Upper lobe of right lung (tissue), 1 donor: ENCODE data around the gene PADI6. TPM values are rescaled to one million over a fixed set of nuclear protein-coding genes. Genes with fewer than 3 reads are reported as not detected.
A peak's percentile ranks its signal among the peaks of the same experiment; 100 is the strongest.

Source experiments
- ATAC-seq: fragments of 200-7000 bp; cut with Tn5 transposase; one replicate; pipeline ENCODE4 v1.9.1; 2020; ENCODE audit warnings: mild to moderate bottlenecking, moderate library complexity
- DNase-seq: peaks from one replicate; pipeline ENCODE4 v3.0.0-alpha.2; 2020
- H3K27ac ChIP-seq: fragments of 200-600 bp; one replicate; pipeline ENCODE4 v1.8.0; 2022
- H3K27me3 ChIP-seq: fragments of 200-600 bp; one replicate; pipeline ENCODE4 v1.8.0; 2022; ENCODE audit warnings: mild to moderate bottlenecking
- H3K36me3 ChIP-seq: fragments of 200-600 bp; one replicate; pipeline ENCODE4 v1.8.0; 2022
- H3K4me1 ChIP-seq: fragments of 200-600 bp; one replicate; pipeline ENCODE4 v1.8.0; 2022
- H3K4me3 ChIP-seq: fragments of 200-600 bp; one replicate; pipeline ENCODE4 v1.8.0; 2022; ENCODE audit warnings: mild to moderate bottlenecking
- H3K9me3 ChIP-seq: fragments of 200-600 bp; one replicate; pipeline ENCODE4 v1.8.0; 2022
- CTCF ChIP-seq: fragments of 200-600 bp; IDR thresholded peaks from one replicate; pipeline ENCODE4 v1.8.0; 2022; ENCODE audit warnings: antibody characterized with exemption
- intact Hi-C: fragments of 100-400 bp; cut with DNase I; formaldehyde crosslinking; loops from one replicate; pipeline ENCODE4 v1.11.0; 2022
- long read RNA-seq: library from polyadenylated mRNA; unstranded; transcript quantifications from one replicate; pipeline ENCODE4 v2.0.0, GENCODE V29; 2021
- total RNA-seq: library from RNA; stranded (reverse); fragmentation: NEBNext Ultra II Directional; extraction: Animal tissue kit (Norgen Biotek cat#: 25700); gene quantifications from one replicate; pipeline ENCODE4 v1.2.1, GENCODE V29; 2021
- donor health status: DM: no; HTN: yes; CAD: no; lungs with severe emphysema.

PADI6 gene
- not detected for total RNA-seq
- long read RNA-seq, result 0 reads

- H3K4me3 ChIP-seq, result no peak within 1 kb of the TSS
- DNase-seq (no peak), ATAC-seq (peak; percentile 36)
- no peak within 1 kb of the TSS for H3K27ac ChIP-seq
- TF ChIP-seq CTCF, result no peak
- H3K27me3 ChIP-seq, result peaks cover 45% of the 10 kb centered on the region
- H3K36me3 ChIP-seq, result no peaks in the 10 kb centered on the region
- intact Hi-C loops, result no loop called here
- no peaks in the 10 kb centered on the region for H3K9me3 ChIP-seq
- H3K4me1 ChIP-seq, result no peaks in the 10 kb centered on the region
These were observed at the start of gene PADI6 for GRCh38 chr1:17371896-17372295. TSS of gene PADI6 (plus strand) at chr1:17372196. CDS start at chr1:17372246, 50 bp downstream.

GRCh38 chr1:17328855-17329254, 43.1 kb upstream of the PADI6 start:
- H3K9me3 ChIP-seq, result no peaks in the 10 kb centered on the region
- ATAC-seq, result no peak
- H3K4me3 ChIP-seq, result no peak overlapping the region
- no peak overlapping the region for H3K27ac ChIP-seq
- DNase-seq, result no peak
- H3K4me1 ChIP-seq, result no peaks in the 10 kb centered on the region
- intact Hi-C loops, result no loop called here
- no peak for TF ChIP-seq CTCF
- peaks cover 18% of the 10 kb centered on the region for H3K27me3 ChIP-seq
- no peaks in the 10 kb centered on the region for H3K36me3 ChIP-seq

- Histone ChIP-seq H3K4me1 (no peaks in the 10 kb centered on the region), H3K27me3 (peaks cover 18% of the 10 kb centered on the region), H3K4me3 (no peak overlapping the region), H3K27ac (no peak overlapping the region), H3K36me3 (no peaks in the 10 kb centered on the region), H3K9me3 (no peaks in the 10 kb centered on the region)
- no peak for ATAC-seq
- intact Hi-C loops, result no loop called here
- DNase-seq, result no peak
- TF ChIP-seq CTCF, result no peak
These were observed 42.4 kb upstream of the PADI6 start for GRCh38 chr1:17329610-17330009.

- no peak for TF ChIP-seq CTCF
- ATAC-seq (no peak), DNase-seq (no peak)
- H3K4me3 ChIP-seq, result no peak overlapping the region
- H3K27me3 ChIP-seq, result peaks cover 18% of the 10 kb centered on the region
- no peaks in the 10 kb centered on the region for H3K9me3 ChIP-seq
- H3K36me3 ChIP-seq, result no peaks in the 10 kb centered on the region
- no peak overlapping the region for H3K27ac ChIP-seq
- intact Hi-C loops, result no loop called here
- H3K4me1 ChIP-seq, result no peaks in the 10 kb centered on the region
These were observed 41.1 kb upstream of the PADI6 start for GRCh38 chr1:17330856-17331255.

- Histone ChIP-seq H3K9me3 (no peaks in the 10 kb centered on the region), H3K4me3 (no peak overlapping the region), H3K27ac (no peak overlapping the region), H3K27me3 (peaks cover 18% of the 10 kb centered on the region), H3K4me1 (no peaks in the 10 kb centered on the region), H3K36me3 (no peaks in the 10 kb centered on the region)
- TF ChIP-seq CTCF, result no peak
- ATAC-seq, result no peak
- no peak for DNase-seq
- intact Hi-C loops, result no loop called here
These were observed 38.9 kb upstream of the PADI6 start for GRCh38 chr1:17333081-17333480.
